HL-60 (cell line): ENCODE data around the gene PRPS2.

ENCODE experiments used
- DNase-seq, 2 experiments: peaks; one replicate each; pipeline ENCODE4 v3.0.0-alpha.2; 2010 to 2020; ENCODE audit warnings: low read depth in 1 of 2, low spot score in 1 of 2
- H3K27ac ChIP-seq: fragments of 250-450 bp; sonication (Bioruptor Pico); replicated peaks from 2 replicates; pipeline ENCODE4 v1.5.1; 2020; ENCODE audit warnings: mild to moderate bottlenecking, moderate library complexity
- H3K27me3 ChIP-seq: fragments of 250-450 bp; sonication (Bioruptor Pico); 2 replicates; pipeline ENCODE4 v1.5.1; 2021; ENCODE audit warnings: mild to moderate bottlenecking, moderate library complexity; ENCODE audit not compliant: insufficient read depth, poor library complexity, severe bottlenecking
- H3K4me3 ChIP-seq: replicated peaks from 2 replicates; pipeline ENCODE4 v1.5.1; 2011; ENCODE audit warnings: mild to moderate bottlenecking, control low read depth, low read length; ENCODE audit not compliant: insufficient read depth
- CTCF ChIP-seq: IDR thresholded peaks from one replicate; pipeline ENCODE4 v1.5.1; 2011; ENCODE audit warnings: low read length, control low read depth, inconsistent platforms; ENCODE audit not compliant: insufficient read depth
- GABPA ChIP-seq: IDR thresholded peaks from 2 replicates; pipeline ENCODE4 v1.6.1; 2012; ENCODE audit warnings: low read depth
- POLR2AphosphoS5 ChIP-seq: IDR thresholded peaks from 2 replicates; pipeline ENCODE4 v1.6.1; 2012; ENCODE audit warnings: low read depth
- SPI1 ChIP-seq: IDR thresholded peaks from 2 replicates; pipeline ENCODE4 v1.6.1; 2012; ENCODE audit warnings: low read depth, mild to moderate bottlenecking, borderline replicate concordance
- TF ChIP-seq, protein P1 (sequence below): IDR thresholded peaks from 2 replicates; pipeline ENCODE4 v1.6.1; 2012; ENCODE audit warnings: low read depth; ENCODE audit not compliant: insufficient replicate concordance

PRPS2 gene

GRCh38 chrX:12871257-12871656 is 80.0 kb downstream of the PRPS2 start:
- Histone ChIP-seq H3K27ac (no peak overlapping the region), H3K4me3 (no peak overlapping the region), H3K27me3 (no peaks in the 10 kb centered on the region)
- TF ChIP-seq POLR2AphosphoS5 (no peak), CTCF (no peak), SPI1 (no peak), GABPA (no peak)
- TF ChIP-seq, protein P1, sequence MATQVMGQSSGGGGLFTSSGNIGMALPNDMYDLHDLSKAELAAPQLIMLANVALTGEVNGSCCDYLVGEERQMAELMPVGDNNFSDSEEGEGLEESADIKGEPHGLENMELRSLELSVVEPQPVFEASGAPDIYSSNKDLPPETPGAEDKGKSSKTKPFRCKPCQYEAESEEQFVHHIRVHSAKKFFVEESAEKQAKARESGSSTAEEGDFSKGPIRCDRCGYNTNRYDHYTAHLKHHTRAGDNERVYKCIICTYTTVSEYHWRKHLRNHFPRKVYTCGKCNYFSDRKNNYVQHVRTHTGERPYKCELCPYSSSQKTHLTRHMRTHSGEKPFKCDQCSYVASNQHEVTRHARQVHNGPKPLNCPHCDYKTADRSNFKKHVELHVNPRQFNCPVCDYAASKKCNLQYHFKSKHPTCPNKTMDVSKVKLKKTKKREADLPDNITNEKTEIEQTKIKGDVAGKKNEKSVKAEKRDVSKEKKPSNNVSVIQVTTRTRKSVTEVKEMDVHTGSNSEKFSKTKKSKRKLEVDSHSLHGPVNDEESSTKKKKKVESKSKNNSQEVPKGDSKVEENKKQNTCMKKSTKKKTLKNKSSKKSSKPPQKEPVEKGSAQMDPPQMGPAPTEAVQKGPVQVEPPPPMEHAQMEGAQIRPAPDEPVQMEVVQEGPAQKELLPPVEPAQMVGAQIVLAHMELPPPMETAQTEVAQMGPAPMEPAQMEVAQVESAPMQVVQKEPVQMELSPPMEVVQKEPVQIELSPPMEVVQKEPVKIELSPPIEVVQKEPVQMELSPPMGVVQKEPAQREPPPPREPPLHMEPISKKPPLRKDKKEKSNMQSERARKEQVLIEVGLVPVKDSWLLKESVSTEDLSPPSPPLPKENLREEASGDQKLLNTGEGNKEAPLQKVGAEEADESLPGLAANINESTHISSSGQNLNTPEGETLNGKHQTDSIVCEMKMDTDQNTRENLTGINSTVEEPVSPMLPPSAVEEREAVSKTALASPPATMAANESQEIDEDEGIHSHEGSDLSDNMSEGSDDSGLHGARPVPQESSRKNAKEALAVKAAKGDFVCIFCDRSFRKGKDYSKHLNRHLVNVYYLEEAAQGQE = no peak
- no peak for DNase-seq

GRCh38 chrX:12872741-12873140 is 81.5 kb downstream of the PRPS2 start:
- DNase-seq = no peak
- no peak overlapping the region for H3K27ac ChIP-seq
- H3K27me3 ChIP-seq = no peaks in the 10 kb centered on the region
- H3K4me3 ChIP-seq = no peak overlapping the region
- TF ChIP-seq POLR2AphosphoS5 (no peak), SPI1 (no peak), CTCF (no peak), GABPA (no peak)
- TF ChIP-seq, protein P1 = no peak
